Fibroblast of lung (primary cell): ENCODE measurements around the gene EEFSEC. TPM values are rescaled to one million over a fixed set of nuclear protein-coding genes. Genes with fewer than 3 reads are reported as not detected.

Source experiments
- DNase-seq, 2 donors: peaks; one replicate each; pipeline versions ENCODE4 v3.0.0 to v3.0.0-alpha.2; 2010; ENCODE audit warnings: low read depth in 2 of 2
- H2AFZ ChIP-seq: 2 replicates; pipeline ENCODE4 v1.5.1; 2012; ENCODE audit warnings: low read length, control low read depth, inconsistent platforms
- H3K27ac ChIP-seq: 2 replicates; pipeline ENCODE4 v1.5.1; 2011; ENCODE audit warnings: low read length, control low read depth; ENCODE audit not compliant: insufficient read depth
- H3K27me3 ChIP-seq: 2 replicates; pipeline ENCODE4 v1.5.1; 2011; ENCODE audit warnings: mild to moderate bottlenecking, low read length; ENCODE audit not compliant: control insufficient read depth, insufficient read depth
- H3K36me3 ChIP-seq: 2 replicates; pipeline ENCODE4 v1.5.1; 2011; ENCODE audit warnings: low read length; ENCODE audit not compliant: control insufficient read depth, insufficient read depth
- H3K4me1 ChIP-seq: 2 replicates; pipeline ENCODE4 v1.5.1; 2011; ENCODE audit warnings: low read length; ENCODE audit not compliant: control insufficient read depth, insufficient read depth; ENCODE audit errors: extremely low read depth
- H3K4me2 ChIP-seq: 2 replicates; pipeline ENCODE4 v1.5.1; 2011; ENCODE audit warnings: low read length, control low read depth; ENCODE audit not compliant: insufficient read depth; ENCODE audit errors: extremely low read depth
- H3K4me3 ChIP-seq, 4 experiments: fragments of 200-600 bp in 1 of 4; sonication (generic) in 1 of 4; replicated peaks in 1 of 4; 2 replicates each; pipeline ENCODE4 v1.5.1; 2011 to 2016; ENCODE audit warnings: low read length in 4 of 4, low read depth in 3 of 4, mild to moderate bottlenecking in 3 of 4, control low read depth in 2 of 4, inconsistent platforms in 1 of 4, mixed read lengths in 1 of 4; ENCODE audit not compliant: insufficient read depth in 1 of 4; ENCODE audit errors: control extremely low read depth in 1 of 4
- H3K79me2 ChIP-seq: 2 replicates; pipeline ENCODE4 v1.5.1; 2012; ENCODE audit warnings: mild to moderate bottlenecking, low read length, inconsistent platforms; ENCODE audit not compliant: control insufficient read depth, insufficient read depth
- H3K9ac ChIP-seq: 2 replicates; pipeline ENCODE4 v1.5.1; 2011; ENCODE audit warnings: mild to moderate bottlenecking, low read length, control low read depth; ENCODE audit not compliant: insufficient read depth
- H3K9me3 ChIP-seq: 2 replicates; pipeline ENCODE4 v1.5.1; 2012; ENCODE audit warnings: low read depth, low read length; ENCODE audit not compliant: control insufficient read depth, insufficient read depth
- H4K20me1 ChIP-seq: 2 replicates; pipeline ENCODE4 v1.5.1; 2011; ENCODE audit warnings: low read length; ENCODE audit not compliant: control insufficient read depth, insufficient read depth; ENCODE audit errors: extremely low read depth
- CTCF ChIP-seq, 2 donors: IDR thresholded peaks in 1 of 2; conservative IDR thresholded peaks in 1 of 2; 1 replicate in 1 of 2; 2 replicates in 1 of 2; pipeline ENCODE4 v1.5.1; 2011 to 2012; ENCODE audit warnings: low read length in 2 of 2, control low read depth in 1 of 2, inconsistent platforms in 1 of 2, low read depth in 1 of 2, mild to moderate bottlenecking in 1 of 2
- EZH2 ChIP-seq: IDR thresholded peaks from 2 replicates; pipeline ENCODE4 v1.5.1; 2012; ENCODE audit warnings: low read length, control low read depth, mild to moderate bottlenecking; ENCODE audit errors: missing control alignments
- polyA plus RNA-seq, 2 donors: library from polyadenylated mRNA; depleted of rRNA in 1 of 2; stranded (reverse) in 1 of 2; unstranded in 1 of 2; fragments of >200 nt; gene quantifications; 2 replicates each; pipeline ENCODE4 v1.2.1, GENCODE V29; 2011 to 2012; ENCODE audit warnings: missing spikeins in 1 of 2
- total RNA-seq: library from RNA; depleted of rRNA; stranded (reverse); fragments of >200 nt; gene quantifications from 2 replicates; pipeline ENCODE4 v1.2.1, GENCODE V29; 2014

The EEFSEC gene
- total and polyA plus RNA-seq, 2 donors (not counting 1 experiment from before 2014, with no cell fraction given): 2.6 to 5.0 TPM

GRCh38 chr3:128127236-128127635 is 26.0 kb upstream of the EEFSEC start:
- TF ChIP-seq CTCF (conservative IDR thresholded peaks at IDR 0.05 in 1 of 2, IDR thresholded peaks at IDR 0.05 in 1 of 2; ENCODE audit: low read depth in 1 of 2, low read length in 2 of 2): no peak
- no peak for TF ChIP-seq EZH2
- Histone ChIP-seq H3K4me2 (no peak overlapping the region), H3K4me1 (peaks cover 3% of the 10 kb centered on the region), H3K4me3 (no peak overlapping the region), H2AFZ (no peak overlapping the region), H3K27ac (no peak overlapping the region), H4K20me1 (no peaks in the 10 kb centered on the region), H3K27me3 (no peaks in the 10 kb centered on the region), H3K36me3 (no peaks in the 10 kb centered on the region), H3K9me3 (no peaks in the 10 kb centered on the region), H3K79me2 (peaks cover 13% of the 10 kb centered on the region), H3K9ac (no peak overlapping the region)
- DNase-seq: no peak

- no peaks in the 10 kb centered on the region for H3K36me3 ChIP-seq
- H3K4me3 ChIP-seq: no peak overlapping the region
- no peak for TF ChIP-seq CTCF (conservative IDR thresholded peaks at IDR 0.05 in 1 of 2, IDR thresholded peaks at IDR 0.05 in 1 of 2; ENCODE audit: low read depth in 1 of 2, low read length in 2 of 2)
- TF ChIP-seq EZH2: no peak
- H3K79me2 ChIP-seq: peaks cover 3% of the 10 kb centered on the region
- no peak overlapping the region for H3K27ac ChIP-seq
- no peaks in the 10 kb centered on the region for H3K9me3 ChIP-seq
- H2AFZ ChIP-seq: no peak overlapping the region
- no peak overlapping the region for H3K4me2 ChIP-seq
- DNase-seq: no peak
- no peaks in the 10 kb centered on the region for H3K4me1 ChIP-seq
- H3K27me3 ChIP-seq: no peaks in the 10 kb centered on the region
- no peaks in the 10 kb centered on the region for H4K20me1 ChIP-seq
- H3K9ac ChIP-seq: no peak overlapping the region
Measured at GRCh38 chr3:128128251-128128650, 25.0 kb upstream of the EEFSEC start.

- H3K4me1 ChIP-seq: no peaks in the 10 kb centered on the region
- no peaks in the 10 kb centered on the region for H4K20me1 ChIP-seq
- no peaks in the 10 kb centered on the region for H3K9me3 ChIP-seq
- H3K4me3 ChIP-seq: no peak overlapping the region
- no peak for TF ChIP-seq CTCF (conservative IDR thresholded peaks at IDR 0.05 in 1 of 2, IDR thresholded peaks at IDR 0.05 in 1 of 2; ENCODE audit: low read depth in 1 of 2, low read length in 2 of 2)
- no peak for TF ChIP-seq EZH2
- H3K27ac ChIP-seq: no peak overlapping the region
- no peaks in the 10 kb centered on the region for H3K79me2 ChIP-seq
- no peak for DNase-seq
- H3K4me2 ChIP-seq: no peak overlapping the region
- H3K36me3 ChIP-seq: no peaks in the 10 kb centered on the region
- H3K27me3 ChIP-seq: no peaks in the 10 kb centered on the region
- H3K9ac ChIP-seq: no peak overlapping the region
- no peak overlapping the region for H2AFZ ChIP-seq
Measured at GRCh38 chr3:128131897-128132646, 21.2 kb upstream of the EEFSEC start.
